HG03460 (cell line): ENCODE measurements around the gene TCAP.

Experiments used
- ATAC-seq: cut with Tn5 transposase; IDR thresholded peaks from one replicate; pipeline ENCODE4 v1.9.1; 2021; ENCODE audit not compliant: unreplicated experiment

Gene TCAP

GRCh38 chr17:39628655-39629493 lies 36.3 kb upstream of the TCAP start:
- ATAC-seq = no peak

- no peak for ATAC-seq
Measured at GRCh38 chr17:39629494-39629880, 35.7 kb upstream of the TCAP start.

GRCh38 chr17:39629898-39630297 lies 35.3 kb upstream of the TCAP start:
- no peak for ATAC-seq

- ATAC-seq = no peak
Measured at GRCh38 chr17:39631403-39631802, 33.7 kb upstream of the TCAP start.

- ATAC-seq = no peak
Measured at GRCh38 chr17:39632153-39632941, 32.8 kb upstream of the TCAP start.

- no peak for ATAC-seq
Measured at GRCh38 chr17:39633570-39634183, 31.5 kb upstream of the TCAP start.

GRCh38 chr17:39634384-39634871 lies 30.7 kb upstream of the TCAP start:
- no peak for ATAC-seq

GRCh38 chr17:39635614-39636176 lies 29.5 kb upstream of the TCAP start:
- no peak for ATAC-seq

GRCh38 chr17:39636587-39636926 lies 28.6 kb upstream of the TCAP start:
- peak; percentile 13 for ATAC-seq

- ATAC-seq = peak; percentile 74
Measured at GRCh38 chr17:39636927-39637736, 28.0 kb upstream of the TCAP start, which contains the start of gene STARD3. Gene STARD3, plus strand, starts transcription at chr17:39637144. Its CDS starts 16,388 bp downstream, at chr17:39653532.

GRCh38 chr17:39638317-39638716 lies 26.8 kb upstream of the TCAP start:
- no peak for ATAC-seq

GRCh38 chr17:39639043-39639442 lies 26.1 kb upstream of the TCAP start:
- ATAC-seq = no peak

- ATAC-seq = no peak
Measured at GRCh38 chr17:39639566-39640458, 25.3 kb upstream of the TCAP start.

GRCh38 chr17:39640591-39641031 lies 24.5 kb upstream of the TCAP start:
- no peak for ATAC-seq

GRCh38 chr17:39641097-39641496 lies 24.1 kb upstream of the TCAP start:
- ATAC-seq = no peak

- ATAC-seq = no peak
Measured at GRCh38 chr17:39641883-39642282, 23.3 kb upstream of the TCAP start.

- no peak for ATAC-seq
Measured at GRCh38 chr17:39642291-39643074, 22.7 kb upstream of the TCAP start.

- ATAC-seq = no peak
Measured at GRCh38 chr17:39643271-39643670, 21.9 kb upstream of the TCAP start.

GRCh38 chr17:39647256-39647655 lies 17.9 kb upstream of the TCAP start:
- no peak for ATAC-seq
